GM12878 (cell line): ENCODE results near the gene KANK4. TPM values are rescaled to one million over a fixed set of nuclear protein-coding genes. Genes with fewer than 3 reads are reported as not detected.

ENCODE experiments used
- ATAC-seq: fragments of 200-7000 bp; cut with Tn5 transposase; 3 replicates; pipeline ENCODE4 v1.9.1; 2020; ENCODE audit warnings: mild to moderate bottlenecking, moderate library complexity
- BruUV-seq: library from RNA; stranded (reverse); fragments of 400-500 nt; replicated peaks from 2 replicates; lab custom pipeline; 2021; lab: Mats Ljungman, UMichigan
- CTCF ChIA-PET: fragments of 300-600 bp; sonication (Branson Sonifier 250); formaldehyde crosslinking; extraction: SDS; loops from one replicate; lab custom pipeline; 2021; ENCODE audit warnings: inconsistent platforms; lab: Yijun Ruan, JAX
- POLR2A ChIA-PET: fragments of 350-600 bp; formaldehyde crosslinking; extraction: SDS; loops from one replicate; lab custom pipeline; 2021; ENCODE audit warnings: inconsistent platforms; lab: Charles Lee
- RAD21 ChIA-PET: fragments of 300-600 bp; sonication (Branson Sonifier 250); formaldehyde crosslinking; loops from one replicate; lab custom pipeline; 2023; ENCODE audit warnings: antibody characterized with exemption; ENCODE audit not compliant: unreplicated experiment; lab: Charles Lee
- SMC1A ChIA-PET: fragments of 300-600 bp; sonication (Branson Sonifier 250); formaldehyde crosslinking; loops from one replicate; lab custom pipeline; 2023; ENCODE audit not compliant: unreplicated experiment, uncharacterized antibody; lab: Charles Lee
- DNase-seq: peaks from one replicate; pipeline ENCODE4 v3.0.0-alpha.2; 2011; ENCODE audit warnings: low read depth, low spot score
- FAIRE-seq: peaks from 3 replicates; lab custom pipeline; 2011; peaks lifted over from hg19 to GRCh38; lab: Jason Lieb, UNC
- H2AFZ ChIP-seq: 2 replicates; pipeline ENCODE4 v1.6.0; 2011; ENCODE audit warnings: low read depth, low read length, control low read depth; ENCODE audit not compliant: control insufficient read depth
- H3K27ac ChIP-seq: 2 replicates; pipeline ENCODE4 v1.5.1; 2011; ENCODE audit warnings: control low read depth; ENCODE audit not compliant: control insufficient read depth, insufficient read depth
- H3K27me3 ChIP-seq, 2 experiments: replicated peaks in 1 of 2; 2 replicates each; pipeline versions ENCODE4 v1.6.0 to v1.6.1; 2011; ENCODE audit warnings: low read length in 1 of 2; ENCODE audit not compliant: control insufficient read depth in 2 of 2, insufficient read depth in 2 of 2
- H3K36me3 ChIP-seq, 2 experiments: 2 replicates each; pipeline ENCODE4 v1.5.1; 2011; ENCODE audit warnings: low read length in 1 of 2; ENCODE audit not compliant: control insufficient read depth in 2 of 2, insufficient read depth in 2 of 2
- H3K4me1 ChIP-seq: 2 replicates; pipeline ENCODE4 v1.6.1; 2011; ENCODE audit warnings: mild to moderate bottlenecking, low read length, moderate library complexity, mixed read lengths; ENCODE audit not compliant: control insufficient read depth, insufficient read depth
- H3K4me2 ChIP-seq: 2 replicates; pipeline ENCODE4 v1.6.0; 2011; ENCODE audit warnings: control low read depth; ENCODE audit not compliant: control insufficient read depth, insufficient read depth
- H3K4me3 ChIP-seq: fragments of 200-600 bp; sonication (generic); 2 replicates; pipeline ENCODE4 v1.5.1; 2016
- H3K79me2 ChIP-seq: 2 replicates; pipeline ENCODE4 v1.6.0; 2011; ENCODE audit warnings: low read length; ENCODE audit not compliant: control insufficient read depth, insufficient read depth
- H3K9ac ChIP-seq: 2 replicates; pipeline ENCODE4 v1.8.0; 2011; ENCODE audit warnings: low read length, control low read depth, mixed read lengths; ENCODE audit not compliant: control insufficient read depth, insufficient read depth
- H3K9me3 ChIP-seq: replicated peaks from 3 replicates; pipeline ENCODE4 v1.5.1; 2011; ENCODE audit warnings: mild to moderate bottlenecking, low read length; ENCODE audit not compliant: control insufficient read depth, insufficient read depth
- H4K20me1 ChIP-seq: 2 replicates; pipeline ENCODE4 v1.6.0; 2011; ENCODE audit not compliant: control insufficient read depth, insufficient read depth
- CREM ChIP-seq: IDR thresholded peaks from 2 replicates; pipeline ENCODE4 v1.6.1; 2014; ENCODE audit warnings: antibody characterized with exemption, low read depth
- FOXK2 ChIP-seq: fragments of 450-650 bp; IDR thresholded peaks from 2 replicates; pipeline ENCODE4 v1.6.1; 2017; ENCODE audit warnings: mild to moderate bottlenecking, moderate library complexity
- MYB ChIP-seq: fragments of 150-350 bp; IDR thresholded peaks from 2 replicates; pipeline ENCODE4 v1.6.1; 2014; ENCODE audit warnings: mild to moderate bottlenecking, low read depth, low read length, borderline replicate concordance
- PML ChIP-seq: IDR thresholded peaks from 2 replicates; pipeline ENCODE4 v1.6.1; 2012; ENCODE audit warnings: low read length, inconsistent platforms
- TCF3 ChIP-seq: IDR thresholded peaks from 2 replicates; pipeline ENCODE4 v1.6.1; 2012; ENCODE audit warnings: low read depth, mild to moderate bottlenecking, low read length, borderline replicate concordance; ENCODE audit not compliant: insufficient read depth
- ZBTB40 ChIP-seq: fragments of 450-650 bp; IDR thresholded peaks from 2 replicates; pipeline ENCODE4 v1.6.1; 2016; ENCODE audit warnings: mild to moderate bottlenecking, moderate library complexity, borderline replicate concordance
- WGBS: methylation state at CpG from one replicate; pipeline ENCODE4 v1.1.6; 2016; ENCODE audit warnings: low lambda C conversion rate; ENCODE audit not compliant: insufficient replicate concordance, insufficient coverage; ENCODE audit errors: missing lambda C conversion rate; 5-methylcytosine and 5-hydroxymethylcytosine counted together
- in situ Hi-C: fragments of 300-500 bp; cut with MboI; formaldehyde crosslinking; loops from 9 replicates; pipeline ENCODE4 v1.14.3; 2018; ENCODE audit warnings: mixed read lengths
- intact Hi-C: fragments of 100-400 bp; cut with micrococcal nuclease; formaldehyde crosslinking; loops from one replicate; pipeline ENCODE4 v1.14.2; 2022; ENCODE audit not compliant: unreplicated experiment
- polyA plus RNA-seq, 11 experiments: library from polyadenylated mRNA; depleted of rRNA in 4 of 11; unstranded in 6 of 11; stranded (reverse) in 5 of 11; fragments of >200 nt; fragmentation: Nextera tagmentation in 4 of 11; fragmentation: Illumina TruSeq in 1 of 11; extraction: Ambion mirVana in 4 of 11; extraction: Trizol in 1 of 11; gene quantifications; 1 replicate in 1 of 11; 2 replicates in 10 of 11; pipeline versions ENCODE4 v1.2.1 to v1.2.3, GENCODE V29; 2011 to 2016; ENCODE audit warnings: inconsistent platforms in 2 of 11, missing spikeins in 2 of 11, low read depth in 1 of 11
- total RNA-seq, 4 experiments: library from RNA; depleted of rRNA in 3 of 4; stranded (reverse); fragments of >200 nt in 3 of 4; fragmentation: Illumina TruSeq in 1 of 4; extraction: Trizol in 1 of 4; gene quantifications; 2 replicates each; pipeline versions ENCODE4 v1.2.1 to v1.2.3, GENCODE V29; 2013 to 2021

The KANK4 gene
- total and polyA plus RNA-seq, 10 of the 15 experiments (the other 5 are each of a cell fraction or from before 2014, with no cell fraction given) = not detected

DNA sequence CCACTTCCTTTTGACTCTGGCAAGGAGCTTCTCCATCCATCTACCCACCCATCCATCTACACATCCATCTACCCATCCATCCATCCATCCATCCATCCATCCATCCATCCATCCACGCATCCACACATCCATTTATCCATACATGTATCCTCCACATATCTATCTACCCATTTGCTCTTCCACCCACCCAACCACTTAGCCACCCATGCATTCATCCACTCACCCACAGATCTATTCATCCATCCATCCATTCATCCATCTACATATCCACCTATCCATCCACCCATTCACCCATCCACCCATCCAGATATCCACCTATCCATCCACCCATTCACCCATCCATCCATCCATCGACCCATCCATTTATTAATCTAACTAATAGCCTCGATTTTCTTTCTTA, 23.0 kb upstream of the KANK4 start (continued):
- TF ChIP-seq MYB = no peak
- TF ChIP-seq TCF3 = no peak
- no peak for TF ChIP-seq ZBTB40
- TF ChIP-seq, all 136 proteins: peak for 0

DNA sequence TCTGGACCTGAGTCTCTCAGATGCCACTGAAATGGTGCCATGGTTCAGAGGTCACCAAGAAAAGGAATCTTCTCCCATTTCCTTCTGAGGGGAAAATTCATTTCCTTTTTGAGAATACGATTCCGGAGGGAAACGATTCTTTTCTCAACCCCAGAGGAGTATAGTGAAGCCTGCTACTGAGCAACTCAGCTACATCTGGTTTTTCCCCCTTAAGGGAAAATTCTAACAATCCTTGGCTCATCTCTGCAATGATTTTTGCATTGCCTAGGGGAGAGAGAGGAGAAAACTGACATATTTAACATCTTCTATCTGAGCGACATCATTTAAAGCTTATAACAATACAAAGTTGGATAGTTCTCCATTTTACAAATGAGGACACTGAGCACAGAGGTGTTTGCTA, 22.4 kb upstream of the KANK4 start:
- no peak for FAIRE-seq

More for the DNA sequence above, 22.4 kb upstream of the KANK4 start:
- intact Hi-C loops = no loop called here
- Histone ChIP-seq H2AFZ (no peak overlapping the region), H4K20me1 (no peaks in the 10 kb centered on the region), H3K36me3 (no peaks in the 10 kb centered on the region), H3K4me3 (no peak overlapping the region), H3K9ac (no peak overlapping the region), H3K79me2 (no peaks in the 10 kb centered on the region), H3K27me3 (no peaks in the 10 kb centered on the region; a peak in 2 of 4 replicates), H3K27ac (no peak overlapping the region), H3K4me1 (no peaks in the 10 kb centered on the region), H3K9me3 (no peaks in the 10 kb centered on the region)
- POLR2A ChIA-PET = no interaction called here
- no peak for DNase-seq
- RAD21 ChIA-PET = no interaction called here
- TF ChIP-seq CREM = no peak
- TF ChIP-seq PML = no peak
- TF ChIP-seq FOXK2 = no peak
- TF ChIP-seq, all 136 proteins: peak for 0
- ATAC-seq = no peak
- SMC1A ChIA-PET = no interaction called here
- in situ Hi-C loops = no loop called here
- no peak overlapping the region for H3K4me2 ChIP-seq
- BruUV-seq = no TSS peak
- 17% methylated on average over 4 of the region's 4 CpGs for WGBS
- CTCF ChIA-PET = no interaction called here
